ENCODE results near the gene SPAST.
A peak's percentile ranks its signal among the peaks of the same experiment; 100 is the strongest.

The SPAST gene

DNA sequence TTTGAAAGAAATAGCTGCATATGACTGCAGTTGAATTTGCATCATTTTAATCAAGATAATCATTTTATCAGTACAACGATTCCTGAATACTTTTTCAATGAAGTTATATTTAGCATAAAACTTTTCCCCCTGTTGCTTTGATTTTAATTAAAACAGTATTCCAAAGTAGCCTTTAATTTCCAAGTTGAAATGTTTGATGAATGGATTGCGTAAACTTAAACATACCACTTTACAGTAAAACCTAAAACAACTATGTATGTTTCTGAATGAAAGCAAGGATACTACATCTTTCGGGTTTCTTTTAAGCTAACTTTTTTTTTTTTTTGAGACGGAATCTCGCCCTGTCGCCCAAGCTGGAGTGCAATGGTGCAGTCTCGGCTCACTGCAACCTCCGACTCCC is 1.4 kb downstream of the SPAST start:
- Histone ChIP-seq H3K4me1 (ENCODE audit: control extremely low read depth in 1 of 4, control insufficient read depth in 4 of 4, insufficient read depth in 4 of 4, low read length in 3 of 4) (peaks cover 10 to 31% (median 19%) of the 10 kb centered on the region in 4 experiments), H3K36me3 (ENCODE audit: control insufficient read depth in 4 of 4, insufficient read depth in 4 of 4, low read length in 3 of 4) (peaks cover 0 to 4% (median 2%) of the 10 kb centered on the region in 4 experiments), H3K4me3 (ENCODE audit: control insufficient read depth in 1 of 7, extremely low read depth in 1 of 7, insufficient read depth in 4 of 7, low read depth in 2 of 7, low read length in 6 of 7) (peak overlapping the region in 6 of 7 experiments; percentile 80 to 96 (median 92)), H3K27me3 (replicated peaks in 2 of 5; ENCODE audit: control insufficient read depth in 4 of 5, insufficient read depth in 5 of 5, low read length in 4 of 5) (no peaks in the 10 kb centered on the region), H3K9me3 (ENCODE audit: control extremely low read depth in 1 of 5, control insufficient read depth in 4 of 5, insufficient read depth in 2 of 5, low read depth in 1 of 5, low read length in 4 of 5) (no peaks in the 10 kb centered on the region), H3K27ac (ENCODE audit: insufficient read depth in 1 of 2, low read depth in 1 of 2, low read length in 2 of 2, poor library complexity in 1 of 2, severe bottlenecking in 2 of 2) (peak overlapping the region in 1 of 2 experiments; percentile 91)
- 100% methylated on average over 2 of the region's 8 CpGs for WGBS (ENCODE audit: insufficient coverage)
- ChIA-PET POLR2A (interaction anchor here (0.9 kb wide), 1 partner anchor 25 kb away, joined by 3 read pairs; the partner anchor contains the start of gene DPY30), CTCF (no interaction called here)
- DNase-seq = no peak

GRCh38 chr2:32067549-32067948 is 4.2 kb downstream of the SPAST start:
- CTCF ChIA-PET = interaction anchor here (1.5 kb wide), 2 partner anchors 13 to 27 kb away, joined by 5 to 6 read pairs; partner anchors contain the start of gene DPY30
- POLR2A ChIA-PET = interaction anchor here (0.6 kb wide), 1 partner anchor 10 kb away, joined by 4 read pairs; no protein-coding TSS in a partner anchor
- no peaks in the 10 kb centered on the region for H3K9me3 ChIP-seq (ENCODE audit: control extremely low read depth in 1 of 5, control insufficient read depth in 4 of 5, insufficient read depth in 2 of 5, low read depth in 1 of 5, low read length in 4 of 5)
- DNase-seq = no peak
- peaks cover 0 to 6% (median 4%) of the 10 kb centered on the region in 4 experiments for H3K36me3 ChIP-seq (ENCODE audit: control insufficient read depth in 4 of 4, insufficient read depth in 4 of 4, low read length in 3 of 4)
- no peak overlapping the region for H3K4me3 ChIP-seq (ENCODE audit: control insufficient read depth in 1 of 7, extremely low read depth in 1 of 7, insufficient read depth in 4 of 7, low read depth in 2 of 7, low read length in 6 of 7)
- peaks cover 5 to 25% (median 14%) of the 10 kb centered on the region in 4 experiments for H3K4me1 ChIP-seq (ENCODE audit: control extremely low read depth in 1 of 4, control insufficient read depth in 4 of 4, insufficient read depth in 4 of 4, low read length in 3 of 4)
- no peaks in the 10 kb centered on the region for H3K27me3 ChIP-seq (replicated peaks in 2 of 5; ENCODE audit: control insufficient read depth in 4 of 5, insufficient read depth in 5 of 5, low read length in 4 of 5)
- no CpG with 5 or more reads among the region's 2 CpGs for WGBS (ENCODE audit: insufficient coverage)
- H3K27ac ChIP-seq (ENCODE audit: insufficient read depth in 1 of 2, low read depth in 1 of 2, low read length in 2 of 2, poor library complexity in 1 of 2, severe bottlenecking in 2 of 2) = no peak overlapping the region

- CTCF ChIA-PET = interaction anchor here (1.3 to 1.5 kb wide), 2 partner anchors 9 to 12 kb away, joined by 3 to 4 read pairs; no protein-coding TSS in a partner anchor
- no peak overlapping the region for H3K27ac ChIP-seq (ENCODE audit: insufficient read depth in 1 of 2, low read depth in 1 of 2, low read length in 2 of 2, poor library complexity in 1 of 2, severe bottlenecking in 2 of 2)
- no peaks in the 10 kb centered on the region for H3K9me3 ChIP-seq (ENCODE audit: control extremely low read depth in 1 of 5, control insufficient read depth in 4 of 5, insufficient read depth in 2 of 5, low read depth in 1 of 5, low read length in 4 of 5)
- no peaks in the 10 kb centered on the region for H3K27me3 ChIP-seq (replicated peaks in 2 of 5; ENCODE audit: control insufficient read depth in 4 of 5, insufficient read depth in 5 of 5, low read length in 4 of 5)
- WGBS (ENCODE audit: insufficient coverage) = 100% methylated on average over 1 of the region's 2 CpGs
- H3K36me3 ChIP-seq (ENCODE audit: control insufficient read depth in 4 of 4, insufficient read depth in 4 of 4, low read length in 3 of 4) = peaks cover 0 to 9% (median 3%) of the 10 kb centered on the region in 4 experiments
- POLR2A ChIA-PET = no interaction called here
- H3K4me1 ChIP-seq (ENCODE audit: control extremely low read depth in 1 of 4, control insufficient read depth in 4 of 4, insufficient read depth in 4 of 4, low read length in 3 of 4) = peaks cover 0 to 5% (median 0%) of the 10 kb centered on the region in 4 experiments
- no peak overlapping the region for H3K4me3 ChIP-seq (ENCODE audit: control insufficient read depth in 1 of 7, extremely low read depth in 1 of 7, insufficient read depth in 4 of 7, low read depth in 2 of 7, low read length in 6 of 7)
- no peak for DNase-seq
Observed at GRCh38 chr2:32074134-32074506, 10.8 kb downstream of the SPAST start.

GRCh38 chr2:32095671-32096070 is 32.3 kb downstream of the SPAST start:
- no peaks in the 10 kb centered on the region for H3K27me3 ChIP-seq (replicated peaks in 2 of 5; ENCODE audit: control insufficient read depth in 4 of 5, insufficient read depth in 5 of 5, low read length in 4 of 5)
- DNase-seq = no peak
- H3K4me3 ChIP-seq (ENCODE audit: control insufficient read depth in 1 of 7, extremely low read depth in 1 of 7, insufficient read depth in 4 of 7, low read depth in 2 of 7, low read length in 6 of 7) = no peak overlapping the region
- H3K4me1 ChIP-seq (ENCODE audit: control extremely low read depth in 1 of 4, control insufficient read depth in 4 of 4, insufficient read depth in 4 of 4, low read length in 3 of 4) = no peaks in the 10 kb centered on the region
- 100% methylated on average over 3 of the region's 3 CpGs for WGBS (ENCODE audit: insufficient coverage)
- POLR2A ChIA-PET = no interaction called here
- no peaks in the 10 kb centered on the region for H3K9me3 ChIP-seq (ENCODE audit: control extremely low read depth in 1 of 5, control insufficient read depth in 4 of 5, insufficient read depth in 2 of 5, low read depth in 1 of 5, low read length in 4 of 5)
- CTCF ChIA-PET = no interaction called here
- peaks cover 0 to 12% (median 4%) of the 10 kb centered on the region in 4 experiments for H3K36me3 ChIP-seq (ENCODE audit: control insufficient read depth in 4 of 4, insufficient read depth in 4 of 4, low read length in 3 of 4)
- H3K27ac ChIP-seq (ENCODE audit: insufficient read depth in 1 of 2, low read depth in 1 of 2, low read length in 2 of 2, poor library complexity in 1 of 2, severe bottlenecking in 2 of 2) = no peak overlapping the region

- Histone ChIP-seq H3K36me3 (ENCODE audit: control insufficient read depth in 4 of 4, insufficient read depth in 4 of 4, low read length in 3 of 4) (peaks cover 13 to 38% (median 21%) of the 10 kb centered on the region in 4 experiments), H3K4me3 (ENCODE audit: control insufficient read depth in 1 of 7, extremely low read depth in 1 of 7, insufficient read depth in 4 of 7, low read depth in 2 of 7, low read length in 6 of 7) (no peak overlapping the region), H3K27ac (ENCODE audit: insufficient read depth in 1 of 2, low read depth in 1 of 2, low read length in 2 of 2, poor library complexity in 1 of 2, severe bottlenecking in 2 of 2) (no peak overlapping the region), H3K9me3 (ENCODE audit: control extremely low read depth in 1 of 5, control insufficient read depth in 4 of 5, insufficient read depth in 2 of 5, low read depth in 1 of 5, low read length in 4 of 5) (peaks cover 0 to 22% (median 5%) of the 10 kb centered on the region in 5 experiments), H3K4me1 (ENCODE audit: control extremely low read depth in 1 of 4, control insufficient read depth in 4 of 4, insufficient read depth in 4 of 4, low read length in 3 of 4) (no peaks in the 10 kb centered on the region), H3K27me3 (replicated peaks in 2 of 5; ENCODE audit: control insufficient read depth in 4 of 5, insufficient read depth in 5 of 5, low read length in 4 of 5) (no peaks in the 10 kb centered on the region)
- CTCF ChIA-PET = interaction anchor here (1.3 kb wide), 1 partner anchor 11 kb away, joined by 4 read pairs; no protein-coding TSS in a partner anchor
- no peak for DNase-seq
- POLR2A ChIA-PET = no interaction called here
- WGBS (ENCODE audit: insufficient coverage) = no CpG with 5 or more reads among the region's 2 CpGs
Observed at GRCh38 chr2:32108111-32108510, 44.8 kb downstream of the SPAST start.

- no peak for DNase-seq
- no CpG with 5 or more reads among the region's 3 CpGs for WGBS (ENCODE audit: insufficient coverage)
- CTCF ChIA-PET = interaction anchor here (1.1 to 1.6 kb wide), 3 partner anchors 11 to 17 kb away, joined by 4 read pairs; no protein-coding TSS in a partner anchor
- POLR2A ChIA-PET = no interaction called here
- no peak overlapping the region for H3K4me3 ChIP-seq (ENCODE audit: control insufficient read depth in 1 of 7, extremely low read depth in 1 of 7, insufficient read depth in 4 of 7, low read depth in 2 of 7, low read length in 6 of 7)
- no peaks in the 10 kb centered on the region for H3K27me3 ChIP-seq (replicated peaks in 2 of 5; ENCODE audit: control insufficient read depth in 4 of 5, insufficient read depth in 5 of 5, low read length in 4 of 5)
- H3K4me1 ChIP-seq (ENCODE audit: control extremely low read depth in 1 of 4, control insufficient read depth in 4 of 4, insufficient read depth in 4 of 4, low read length in 3 of 4) = no peaks in the 10 kb centered on the region
- no peak overlapping the region for H3K27ac ChIP-seq (ENCODE audit: insufficient read depth in 1 of 2, low read depth in 1 of 2, low read length in 2 of 2, poor library complexity in 1 of 2, severe bottlenecking in 2 of 2)
- H3K36me3 ChIP-seq (ENCODE audit: control insufficient read depth in 4 of 4, insufficient read depth in 4 of 4, low read length in 3 of 4) = peaks cover 12 to 20% (median 13%) of the 10 kb centered on the region in 4 experiments
- H3K9me3 ChIP-seq (ENCODE audit: control extremely low read depth in 1 of 5, control insufficient read depth in 4 of 5, insufficient read depth in 2 of 5, low read depth in 1 of 5, low read length in 4 of 5) = no peaks in the 10 kb centered on the region
Observed at GRCh38 chr2:32118055-32118454, 54.7 kb downstream of the SPAST start.

DNA sequence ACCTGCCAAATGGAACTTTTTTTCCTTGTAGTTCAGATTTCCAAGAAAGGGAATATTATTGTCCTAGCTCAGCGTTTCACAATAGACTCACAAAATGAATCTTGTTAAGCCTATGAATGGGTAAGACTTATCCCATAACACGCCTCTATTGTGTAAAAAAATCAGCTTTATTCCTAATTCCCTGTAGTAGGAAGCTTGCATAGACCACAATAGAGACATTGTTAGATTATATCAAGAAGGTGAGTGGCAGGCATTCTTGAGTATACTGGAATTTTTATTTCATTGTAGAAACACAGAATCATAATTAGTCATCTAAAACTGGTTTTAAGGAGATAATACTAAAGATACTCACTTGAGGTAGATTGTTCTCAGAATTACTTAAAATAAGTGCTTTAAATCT is 55.8 kb downstream of the SPAST start:
- Histone ChIP-seq H3K36me3 (ENCODE audit: control insufficient read depth in 4 of 4, insufficient read depth in 4 of 4, low read length in 3 of 4) (peaks cover 13 to 26% (median 14%) of the 10 kb centered on the region in 4 experiments), H3K9me3 (ENCODE audit: control extremely low read depth in 1 of 5, control insufficient read depth in 4 of 5, insufficient read depth in 2 of 5, low read depth in 1 of 5, low read length in 4 of 5) (no peaks in the 10 kb centered on the region), H3K4me1 (ENCODE audit: control extremely low read depth in 1 of 4, control insufficient read depth in 4 of 4, insufficient read depth in 4 of 4, low read length in 3 of 4) (no peaks in the 10 kb centered on the region), H3K27me3 (replicated peaks in 2 of 5; ENCODE audit: control insufficient read depth in 4 of 5, insufficient read depth in 5 of 5, low read length in 4 of 5) (no peaks in the 10 kb centered on the region), H3K4me3 (ENCODE audit: control insufficient read depth in 1 of 7, extremely low read depth in 1 of 7, insufficient read depth in 4 of 7, low read depth in 2 of 7, low read length in 6 of 7) (no peak overlapping the region), H3K27ac (ENCODE audit: insufficient read depth in 1 of 2, low read depth in 1 of 2, low read length in 2 of 2, poor library complexity in 1 of 2, severe bottlenecking in 2 of 2) (no peak overlapping the region)
- 100% methylated on average over 1 of the region's 2 CpGs for WGBS (ENCODE audit: insufficient coverage)
- ChIA-PET POLR2A (interaction anchor here (0.6 kb wide), 1 partner anchor 13 kb away, joined by 4 read pairs; no protein-coding TSS in a partner anchor), CTCF (interaction anchor here (1.1 to 1.6 kb wide), 5 partner anchors 12 to 131 kb away, joined by 3 to 4 read pairs (median 4); no protein-coding TSS in a partner anchor)
- no peak for DNase-seq

All from common myeloid progenitor, CD34-positive (primary cell).